ENCODE data around the gene REPIN1. TPM values are rescaled to one million over a fixed set of nuclear protein-coding genes. Genes with fewer than 3 reads are reported as not detected.

REPIN1 gene
- total and polyA plus RNA-seq, 10 donors: 47.9 to 126 (median 111) TPM

- Histone ChIP-seq H3K4me1 (peaks cover 0 to 30% (median 20%) of the 10 kb centered on the region in 6 donors), H3K27ac (no peak overlapping the region), H3K9me3 (peaks cover 0 to 19% (median 11%) of the 10 kb centered on the region in 8 donors), H3K4me3 (no peak overlapping the region), H3K36me3 (no peaks in the 10 kb centered on the region), H3K27me3 (replicated peaks in 1 of 7) (peaks cover 0 to 32% (median 18%) of the 10 kb centered on the region in 7 donors)
- DNase-seq: no peak
- intact Hi-C loops (cut with DNase I; ENCODE audit: low total_unique reads): no loop called here
- TF ChIP-seq POLR2AphosphoS5 (IDR thresholded peaks at IDR 0.05) (no peak), POLR2A (IDR thresholded peaks at IDR 0.05) (no peak)
- TF ChIP-seq, protein P1, sequence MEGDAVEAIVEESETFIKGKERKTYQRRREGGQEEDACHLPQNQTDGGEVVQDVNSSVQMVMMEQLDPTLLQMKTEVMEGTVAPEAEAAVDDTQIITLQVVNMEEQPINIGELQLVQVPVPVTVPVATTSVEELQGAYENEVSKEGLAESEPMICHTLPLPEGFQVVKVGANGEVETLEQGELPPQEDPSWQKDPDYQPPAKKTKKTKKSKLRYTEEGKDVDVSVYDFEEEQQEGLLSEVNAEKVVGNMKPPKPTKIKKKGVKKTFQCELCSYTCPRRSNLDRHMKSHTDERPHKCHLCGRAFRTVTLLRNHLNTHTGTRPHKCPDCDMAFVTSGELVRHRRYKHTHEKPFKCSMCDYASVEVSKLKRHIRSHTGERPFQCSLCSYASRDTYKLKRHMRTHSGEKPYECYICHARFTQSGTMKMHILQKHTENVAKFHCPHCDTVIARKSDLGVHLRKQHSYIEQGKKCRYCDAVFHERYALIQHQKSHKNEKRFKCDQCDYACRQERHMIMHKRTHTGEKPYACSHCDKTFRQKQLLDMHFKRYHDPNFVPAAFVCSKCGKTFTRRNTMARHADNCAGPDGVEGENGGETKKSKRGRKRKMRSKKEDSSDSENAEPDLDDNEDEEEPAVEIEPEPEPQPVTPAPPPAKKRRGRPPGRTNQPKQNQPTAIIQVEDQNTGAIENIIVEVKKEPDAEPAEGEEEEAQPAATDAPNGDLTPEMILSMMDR (IDR thresholded peaks at IDR 0.05 in 8 of 11, conservative IDR thresholded peaks at IDR 0.05 in 3 of 11): no peak
Measured at GRCh38 chr7:150344299-150344698, 24.3 kb upstream of the REPIN1 start.

DNA sequence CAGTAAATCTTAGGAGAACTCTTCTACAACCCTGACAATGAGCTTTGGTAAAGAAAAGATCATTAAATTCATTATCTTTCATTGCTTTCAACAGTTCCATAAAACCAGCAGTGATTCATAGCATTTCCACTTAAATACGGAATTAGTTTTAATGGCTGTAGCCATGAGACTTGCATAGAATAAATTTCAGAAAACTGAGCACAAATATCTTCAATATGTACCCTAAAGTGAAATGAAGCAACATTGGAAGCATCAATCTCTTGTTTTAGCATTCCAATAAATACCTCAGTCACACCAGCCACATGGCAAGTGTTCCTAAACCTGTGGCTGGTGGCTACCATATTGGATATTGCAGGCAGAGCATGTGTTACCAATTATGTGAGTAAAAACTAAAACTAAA lies 23.6 kb upstream of the REPIN1 start:
- TF ChIP-seq POLR2AphosphoS5 (IDR thresholded peaks at IDR 0.05) (no peak), POLR2A (IDR thresholded peaks at IDR 0.05) (no peak)
- TF ChIP-seq, protein P1 (IDR thresholded peaks at IDR 0.05 in 8 of 11, conservative IDR thresholded peaks at IDR 0.05 in 3 of 11): no peak
- Histone ChIP-seq H3K27me3 (replicated peaks in 1 of 7) (peaks cover 0 to 29% (median 18%) of the 10 kb centered on the region in 7 donors), H3K4me3 (no peak overlapping the region), H3K27ac (no peak overlapping the region), H3K9me3 (peaks cover 0 to 19% (median 11%) of the 10 kb centered on the region in 8 donors), H3K4me1 (peaks cover 0 to 23% (median 15%) of the 10 kb centered on the region in 6 donors), H3K36me3 (no peaks in the 10 kb centered on the region)
- WGBS, 5 donors: 94 to 96% (median 95%) methylated on average over 1 of the region's 1 CpG
- intact Hi-C loops (cut with DNase I; ENCODE audit: low total_unique reads): no loop called here
- DNase-seq: no peak

GRCh38 chr7:150346922-150347321 lies 21.7 kb upstream of the REPIN1 start:
- TF ChIP-seq POLR2A (IDR thresholded peaks at IDR 0.05): no peak
- Histone ChIP-seq H3K9me3 (peaks cover 0 to 19% (median 11%) of the 10 kb centered on the region in 8 donors), H3K27me3 (replicated peaks in 1 of 7) (peaks cover 0 to 10% (median 0%) of the 10 kb centered on the region in 7 donors), H3K27ac (no peak overlapping the region), H3K36me3 (no peaks in the 10 kb centered on the region), H3K4me1 (peaks cover 0 to 4% (median under 1%) of the 10 kb centered on the region in 6 donors), H3K4me3 (no peak overlapping the region)
- 85 to 92% (median 87%) methylated on average over 5 of the region's 5 CpGs for WGBS, 5 donors
- intact Hi-C loops (cut with DNase I; ENCODE audit: low total_unique reads): no loop called here
- DNase-seq: no peak

- Histone ChIP-seq H3K27me3 (replicated peaks in 1 of 7) (no peaks in the 10 kb centered on the region), H3K4me3 (no peak overlapping the region), H3K9me3 (no peaks in the 10 kb centered on the region), H3K27ac (no peak overlapping the region), H3K36me3 (no peaks in the 10 kb centered on the region), H3K4me1 (peaks cover 0 to 14% (median 5%) of the 10 kb centered on the region in 6 donors)
- no peak for DNase-seq
- TF ChIP-seq POLR2A (IDR thresholded peaks at IDR 0.05): no peak
- TF ChIP-seq POLR2AphosphoS5 (IDR thresholded peaks at IDR 0.05): no peak
- TF ChIP-seq, protein P1 (IDR thresholded peaks at IDR 0.05 in 8 of 11, conservative IDR thresholded peaks at IDR 0.05 in 3 of 11): no peak
- 74 to 90% (median 80%) methylated on average over 8 of the region's 8 CpGs for WGBS, 5 donors
- intact Hi-C loops (cut with DNase I; ENCODE audit: low total_unique reads): no loop called here
Measured at GRCh38 chr7:150351587-150352194, 16.9 kb upstream of the REPIN1 start.

All from spleen (tissue), 11 donors.